HG03103 (cell line): ENCODE results near the gene PANK1.

Experiments used
- ATAC-seq: cut with Tn5 transposase; IDR thresholded peaks from one replicate; pipeline ENCODE4 v1.9.1; 2021; ENCODE audit warnings: low read depth; ENCODE audit not compliant: unreplicated experiment

The PANK1 gene

GRCh38 chr10:89652806-89653370 is 7.8 kb upstream of the PANK1 start:
- no peak for ATAC-seq

- peak; percentile 57 for ATAC-seq
Measured at GRCh38 chr10:89651916-89652573, 7.0 kb upstream of the PANK1 start.

- ATAC-seq: no peak
Measured at GRCh38 chr10:89651205-89651915, 6.3 kb upstream of the PANK1 start.

- ATAC-seq: no peak
Measured at GRCh38 chr10:89649051-89649450, 4.0 kb upstream of the PANK1 start.

GRCh38 chr10:89648074-89648473 is 3.0 kb upstream of the PANK1 start:
- ATAC-seq: no peak

- ATAC-seq: no peak
Measured at GRCh38 chr10:89646889-89647657, 2.0 kb upstream of the PANK1 start.

- ATAC-seq: no peak
Measured at GRCh38 chr10:89645742-89646172, 715 bp upstream of the PANK1 start.

- ATAC-seq: no peak
Measured at GRCh38 chr10:89644691-89644966, 413 bp downstream of the PANK1 start.

GRCh38 chr10:89643812-89644690 is 991 bp downstream of the PANK1 start:
- ATAC-seq: peak; percentile 85

- ATAC-seq: no peak
Measured at GRCh38 chr10:89643431-89643811, 1.6 kb downstream of the PANK1 start.

- ATAC-seq: no peak
Measured at GRCh38 chr10:89642193-89642592, 2.8 kb downstream of the PANK1 start.

GRCh38 chr10:89640241-89640640 is 4.8 kb downstream of the PANK1 start:
- no peak for ATAC-seq

- no peak for ATAC-seq
Measured at GRCh38 chr10:89639326-89639725, 5.7 kb downstream of the PANK1 start.

- no peak for ATAC-seq
Measured at GRCh38 chr10:89637113-89637512, 7.9 kb downstream of the PANK1 start.

- ATAC-seq: no peak
Measured at GRCh38 chr10:89634637-89635036, 10.4 kb downstream of the PANK1 start.

- no peak for ATAC-seq
Measured at GRCh38 chr10:89633484-89633883, 11.6 kb downstream of the PANK1 start.

GRCh38 chr10:89632824-89633223 is 12.2 kb downstream of the PANK1 start:
- no peak for ATAC-seq

GRCh38 chr10:89627830-89628229 is 17.2 kb downstream of the PANK1 start:
- ATAC-seq: no peak

GRCh38 chr10:89625041-89625765 is 19.8 kb downstream of the PANK1 start:
- ATAC-seq: no peak

GRCh38 chr10:89624020-89624419 is 21.0 kb downstream of the PANK1 start:
- ATAC-seq: no peak
